Transverse colon (tissue), 4 donors: ENCODE data around the gene BCCIP. TPM values are rescaled to one million over a fixed set of nuclear protein-coding genes. Genes with fewer than 3 reads are reported as not detected.

Experiments
- DNase-seq: peaks from one replicate; pipeline ENCODE4 v3.0.0-alpha.2; 2019
- H3K27ac ChIP-seq, 4 donors: fragments of 200-600 bp; sonication (generic); 2 replicates each; pipeline ENCODE4 v1.5.1; 2016 to 2018; ENCODE audit warnings: inconsistent platforms in 4 of 4
- H3K27me3 ChIP-seq: fragments of 200-600 bp; sonication (generic); 2 replicates; pipeline ENCODE4 v1.5.1; 2017; ENCODE audit warnings: inconsistent platforms
- H3K36me3 ChIP-seq, 4 donors: fragments of 200-600 bp; sonication (generic); 2 replicates each; pipeline ENCODE4 v1.5.1; 2017 to 2019; ENCODE audit warnings: inconsistent platforms in 4 of 4
- H3K4me1 ChIP-seq, 4 donors: fragments of 200-600 bp; sonication (generic); 2 replicates each; pipeline ENCODE4 v1.5.1; 2017 to 2020; ENCODE audit warnings: inconsistent platforms in 4 of 4
- H3K4me3 ChIP-seq, 4 donors: fragments of 200-600 bp; sonication (generic); 1 replicate in 1 of 4; 2 replicates in 3 of 4; pipeline versions ENCODE4 v1.5.1 to v1.6.1; 2017 to 2019; ENCODE audit warnings: inconsistent platforms in 4 of 4
- H3K9me3 ChIP-seq, 2 donors: fragments of 200-600 bp; sonication (generic); 2 replicates each; pipeline ENCODE4 v1.5.1; 2017 to 2019; ENCODE audit warnings: inconsistent platforms in 2 of 2
- CTCF ChIP-seq, 5 experiments: fragments of 200-600 bp in 3 of 5; fragments of 450-650 bp in 2 of 5; sonication (generic) in 3 of 5; IDR thresholded peaks; 1 replicate in 2 of 5; 2 replicates in 3 of 5; pipeline ENCODE4 v1.5.1; 2016 to 2017; ENCODE audit warnings: antibody characterized with exemption in 5 of 5, inconsistent platforms in 3 of 5, mild to moderate bottlenecking in 2 of 5, moderate library complexity in 1 of 5
- EP300 ChIP-seq: sonication (generic); formaldehyde crosslinking; IDR thresholded peaks from one replicate; pipeline ENCODE4 v1.6.1; 2017; ENCODE audit warnings: antibody characterized with exemption, low read depth
- POLR2A ChIP-seq: fragments of 450-650 bp; IDR thresholded peaks from one replicate; pipeline ENCODE4 v1.6.1; 2016; ENCODE audit warnings: antibody characterized with exemption, mild to moderate bottlenecking, moderate library complexity
- POLR2AphosphoS5 ChIP-seq, 3 donors: sonication (generic); formaldehyde crosslinking; IDR thresholded peaks; one replicate each; pipeline ENCODE4 v1.6.1; 2016; ENCODE audit warnings: antibody characterized with exemption in 3 of 3
- WGBS, 2 donors: methylation state at CpG; one replicate each; pipeline ENCODE4 v1.1.5; 2018; ENCODE audit warnings: low coverage in 1 of 2; 5-methylcytosine and 5-hydroxymethylcytosine counted together
- in situ Hi-C, 4 donors: fragments of 200-750 bp; cut with MboI; loops; one replicate each; pipeline versions ENCODE4 v1.15.0 to v1.15.1; 2017; ENCODE audit warnings: low sequenced_read_pairs in 3 of 4, low pct_ligation_motif_present in 1 of 4, low pct_unique_long_range_greater_than_20kb in 1 of 4
- intact Hi-C: fragments of 100-400 bp; cut with DNase I; formaldehyde crosslinking; loops from one replicate; pipeline ENCODE4 v1.15.1; 2023; ENCODE audit warnings: low total_unique reads
- small RNA-seq, 4 donors: library from RNA; depleted of rRNA; stranded (forward); fragments of <200 nt; gene quantifications; one replicate each; pipeline ENCODE3, GENCODE V24; 2016
- total RNA-seq, 4 donors: library from RNA; depleted of rRNA; stranded (reverse); fragments of >200 nt; gene quantifications; one replicate each; pipeline ENCODE4 v1.1.0, GENCODE V29; 2016

BCCIP gene
- total RNA-seq, 4 donors from 2014 or later = 4.1 to 34.8 (median 15.0) TPM

- intact Hi-C loops = no loop called here
- H3K27me3 ChIP-seq = no peaks in the 10 kb centered on the region
- H3K4me1 ChIP-seq = no peaks in the 10 kb centered on the region
- no peak overlapping the region for H3K4me3 ChIP-seq
- no peak for DNase-seq
- H3K9me3 ChIP-seq = no peaks in the 10 kb centered on the region
- 80% methylated on average over 1 of the region's 1 CpG for WGBS, 2 donors
- no peak overlapping the region for H3K27ac ChIP-seq
- H3K36me3 ChIP-seq = peaks cover 0 to 25% (median 3%) of the 10 kb centered on the region in 4 donors
- TF ChIP-seq CTCF (IDR thresholded peaks at IDR 0.05) (no peak), POLR2AphosphoS5 (IDR thresholded peaks at IDR 0.05) (no peak), EP300 (no peak), POLR2A (no peak)
- in situ Hi-C loops = no loop called here
Observed at GRCh38 chr10:125882596-125882995, 59.2 kb downstream of the BCCIP start.

- no peak for TF ChIP-seq CTCF (IDR thresholded peaks at IDR 0.05)
- no peak for TF ChIP-seq POLR2AphosphoS5 (IDR thresholded peaks at IDR 0.05)
- no peak for TF ChIP-seq EP300
- no peak for TF ChIP-seq POLR2A
- H3K4me1 ChIP-seq = no peaks in the 10 kb centered on the region
- H3K27me3 ChIP-seq = no peaks in the 10 kb centered on the region
- no peaks in the 10 kb centered on the region for H3K9me3 ChIP-seq
- no peak overlapping the region for H3K4me3 ChIP-seq
- H3K27ac ChIP-seq = no peak overlapping the region
- intact Hi-C loops (no loop called here), in situ Hi-C loops (no loop called here)
- 93% methylated on average over 3 of the region's 3 CpGs; no CpG with 5 or more reads in 1 of the 2 donors for WGBS, 2 donors
- DNase-seq = no peak
- H3K36me3 ChIP-seq = peaks cover 0 to 25% (median 3%) of the 10 kb centered on the region in 4 donors
Observed at GRCh38 chr10:125883211-125883610, 59.9 kb downstream of the BCCIP start.

Small RNA genes lying within 50 kb of the gene (small RNA-seq; reads per million reads assigned to genes)
- gene MIR4484 (0 to 0.14 (median 0.06) reads per million in 4 donors), gene RF00017 (0 reads per million in 4 donors)

Other genes with a start within 250 kb of the BCCIP start
- gene TEX36, start 140.4 kb upstream of the BCCIP start, total RNA-seq = not detected
- 10 to 100 TPM; 20.2 to 35.1 (median 26.3) TPM for gene EDRF1, start 103.8 kb upstream of the BCCIP start, total RNA-seq
- gene MMP21, start 47.7 kb upstream of the BCCIP start, total RNA-seq = under 1 TPM in 2 of 4 donors, not detected in 2; 0.16 to 1.00 TPM
- gene UROS, start 288 bp upstream of the BCCIP start, total RNA-seq = 10 to 100 TPM; 24.6 to 39.3 (median 32.4) TPM
- gene DHX32, start 57.7 kb downstream of the BCCIP start, total RNA-seq = 10 to 100 TPM; 21.7 to 52.7 (median 37.6) TPM
- 1 to 10 TPM; 3.4 to 7.5 (median 5.7) TPM for gene FANK1, start 73.0 kb downstream of the BCCIP start, total RNA-seq